GM18507 (cell line): Measurements from ENCODE around the gene ENPP7.

ENCODE experiments used
- DNase-seq: peaks from one replicate; pipeline ENCODE4 v3.0.0; 2011; ENCODE audit warnings: low read depth; ENCODE audit not compliant: insufficient read length; ENCODE audit errors: extremely low spot score
- FAIRE-seq: peaks from 2 replicates; lab custom pipeline; 2011; peaks lifted over from hg19 to GRCh38; lab: Jason Lieb, UNC

The ENPP7 gene

DNA sequence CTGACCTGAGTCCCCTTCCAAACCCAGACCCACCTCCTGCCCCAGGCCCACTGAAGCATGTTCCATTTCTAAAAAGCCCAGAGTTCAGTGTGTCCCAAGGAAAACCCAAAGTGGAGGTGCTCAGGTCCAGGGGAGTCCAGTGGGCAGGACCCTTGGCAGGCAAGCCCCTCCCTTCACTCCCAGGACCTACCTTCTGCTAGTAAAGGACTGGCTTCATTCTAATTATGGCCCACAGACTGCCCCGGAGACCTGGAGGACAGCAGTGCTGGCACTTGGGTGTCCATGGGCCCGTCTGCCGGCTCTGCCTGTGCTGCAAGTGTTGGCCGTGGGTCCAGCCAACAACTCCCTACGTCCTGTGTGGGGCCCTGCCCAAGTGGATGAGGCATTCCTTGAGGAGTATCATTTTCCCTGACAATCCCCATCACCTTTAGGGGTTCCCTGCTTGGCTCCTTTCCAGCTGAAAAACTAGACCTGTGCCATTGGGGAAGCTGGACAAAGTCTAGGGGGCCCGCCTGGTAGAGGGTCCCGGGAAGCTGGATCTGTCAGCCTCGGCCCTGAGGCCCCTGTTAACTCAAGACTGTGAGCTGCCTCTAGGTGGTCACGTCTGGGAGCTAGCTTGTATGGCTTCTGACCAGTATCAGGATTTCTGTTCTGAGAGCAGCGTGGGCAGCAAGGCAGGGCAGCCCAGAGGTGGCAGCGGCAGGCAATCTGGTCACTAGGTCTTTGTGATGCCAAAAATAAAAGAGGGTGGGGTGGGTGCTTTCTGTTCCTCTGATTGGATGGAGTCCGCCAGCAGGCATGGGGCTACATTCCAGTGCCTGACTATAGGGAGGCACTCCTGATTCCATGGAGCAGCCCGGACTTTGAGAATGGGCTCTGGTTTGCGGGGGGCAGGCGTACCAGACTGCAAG is 55.4 kb downstream of the ENPP7 start:
- DNase-seq (no peak), FAIRE-seq (no peak)

DNA sequence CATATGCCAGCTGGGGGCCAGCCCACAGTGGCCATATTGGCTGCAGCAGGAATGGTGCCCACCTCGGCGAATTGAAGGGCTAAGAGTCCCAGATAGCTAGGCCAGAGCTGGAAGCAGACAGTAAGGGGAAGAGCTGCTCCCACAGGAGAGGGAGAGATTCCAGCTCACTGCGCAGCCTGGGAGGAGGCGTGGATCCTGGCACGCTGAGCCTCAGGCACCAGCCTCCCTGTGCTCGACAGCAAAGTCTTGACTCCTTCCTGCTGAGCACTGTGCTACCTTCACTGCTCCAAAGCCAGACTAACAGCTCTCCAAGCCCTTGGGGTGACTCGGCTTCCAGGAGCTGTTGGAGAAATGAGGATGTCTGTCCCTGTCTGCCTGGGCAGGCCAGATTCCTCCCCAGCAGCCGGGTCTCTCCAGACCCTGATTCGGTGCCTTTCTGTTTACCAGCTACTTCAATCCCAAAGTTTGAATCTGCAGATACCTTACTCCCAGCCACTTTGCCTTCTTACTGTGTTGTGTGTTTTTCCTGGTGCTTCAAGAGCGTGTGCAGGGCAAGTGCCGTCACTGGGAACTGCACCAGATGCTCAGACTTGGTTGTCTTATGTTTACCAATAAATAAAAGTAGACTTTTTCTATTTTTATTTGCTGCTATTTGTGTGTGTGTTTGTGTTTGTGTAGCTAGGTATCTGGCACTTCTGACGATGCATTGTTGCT is 56.3 kb downstream of the ENPP7 start:
- no peak for FAIRE-seq
- no peak for DNase-seq

DNA sequence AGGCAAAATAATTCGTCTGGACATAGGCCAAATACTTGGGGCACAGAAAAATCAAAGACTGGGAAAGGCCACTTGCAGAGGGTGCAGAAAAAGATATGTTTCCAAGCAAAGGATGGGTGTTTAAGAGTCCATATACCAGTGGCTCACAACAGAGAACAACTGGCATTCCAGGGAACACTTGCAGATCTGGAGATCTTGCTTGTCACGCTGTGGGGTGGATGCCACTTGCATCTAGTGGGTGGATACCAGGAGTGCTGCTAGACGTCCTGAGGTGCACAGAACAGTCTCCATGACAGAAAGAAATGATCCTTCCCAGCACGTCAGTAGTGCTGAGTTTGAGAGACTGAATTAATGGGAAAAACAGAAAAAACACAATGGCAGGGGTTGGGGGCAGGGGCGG is 57.7 kb downstream of the ENPP7 start:
- FAIRE-seq (no peak), DNase-seq (no peak)

DNA sequence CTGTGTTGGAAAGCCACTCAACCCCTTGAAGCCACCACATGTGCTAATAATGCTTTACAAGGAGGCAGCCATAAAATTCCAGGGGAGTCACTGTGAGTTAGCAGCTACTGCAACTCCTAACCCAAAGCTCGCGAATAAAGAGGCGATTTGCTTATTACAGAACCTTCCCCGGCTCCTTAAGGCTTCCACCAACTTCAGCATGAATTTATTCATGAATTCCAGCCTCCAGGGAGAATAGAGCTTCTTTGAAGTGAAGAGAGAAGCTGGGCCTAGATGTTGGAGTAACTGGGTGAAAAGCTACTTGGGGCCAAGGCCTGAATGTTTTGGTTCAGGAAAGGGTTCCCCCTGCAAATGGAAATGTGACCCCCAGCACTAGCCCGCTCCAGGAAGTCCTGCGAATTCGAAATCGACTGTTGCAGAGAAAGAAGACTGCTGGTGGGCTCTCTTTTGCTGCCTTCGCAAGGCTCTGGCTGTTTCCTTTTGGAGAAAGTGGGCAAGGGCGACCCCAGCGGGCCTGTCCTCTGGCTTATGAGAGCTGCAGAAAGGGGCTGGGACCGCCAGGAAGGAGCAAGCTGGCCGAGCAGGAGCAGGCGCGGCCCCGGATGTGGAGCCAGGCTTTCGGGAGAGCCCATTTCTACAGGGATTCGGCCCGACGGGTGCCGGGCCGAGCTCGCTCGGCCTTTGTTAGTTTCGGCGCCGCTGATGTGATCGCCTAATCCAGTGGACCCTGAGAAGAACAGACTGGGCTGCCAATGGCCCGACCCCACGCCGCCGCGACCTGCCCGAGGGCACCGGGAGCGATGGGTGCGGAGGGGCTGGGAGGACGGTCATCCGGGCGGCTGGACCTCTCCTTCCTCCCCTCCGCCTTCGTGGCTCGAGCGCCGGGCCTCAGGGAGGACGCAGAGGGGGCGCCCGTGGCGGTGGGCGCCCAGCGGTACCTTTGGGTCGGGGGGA is 58.5 kb downstream of the ENPP7 start:
- FAIRE-seq (no peak), DNase-seq (no peak)

DNA sequence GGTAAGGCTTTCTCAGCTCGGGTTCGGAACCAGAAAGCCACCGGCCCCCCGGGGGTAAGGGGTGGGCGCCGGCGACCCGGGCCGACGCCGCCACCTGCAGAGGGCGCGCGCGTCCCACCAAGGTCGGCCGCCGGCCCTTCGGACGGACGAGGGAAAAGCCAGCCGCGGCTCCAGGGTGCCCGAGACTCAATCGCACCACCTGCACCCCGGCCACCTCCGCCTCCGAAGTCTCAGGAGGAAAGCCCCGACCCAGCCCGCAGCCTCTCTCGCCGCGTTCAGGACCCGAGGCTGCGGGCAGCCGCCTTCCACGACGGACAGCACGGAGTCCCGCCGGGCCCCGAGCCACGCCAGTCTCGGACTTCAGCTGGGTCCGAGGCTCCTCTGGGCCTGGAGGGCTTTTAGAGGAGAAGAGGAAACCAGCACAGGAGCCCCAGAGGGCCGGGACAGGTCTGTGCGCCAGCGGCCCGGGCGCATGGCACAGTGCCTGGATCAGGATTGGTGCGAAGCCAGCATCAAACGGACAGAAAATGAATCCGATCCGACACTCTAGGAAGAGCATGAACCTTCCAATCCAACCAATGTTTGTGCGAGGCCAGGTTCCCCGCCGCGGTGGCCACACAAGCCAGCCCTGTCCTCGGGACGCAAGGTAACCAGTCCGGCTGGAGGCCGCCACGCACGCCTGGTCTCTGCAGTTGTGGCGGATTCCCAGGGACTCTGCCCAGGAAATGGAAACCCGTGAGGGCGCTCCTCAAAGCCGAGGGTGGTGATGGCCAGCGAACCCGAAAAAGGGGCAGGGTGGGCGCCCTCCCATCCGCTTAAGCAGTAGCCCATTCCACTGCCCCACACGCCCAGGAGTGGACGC is 59.4 kb downstream of the ENPP7 start:
- FAIRE-seq (no peak), DNase-seq (peak; percentile 48)

DNA sequence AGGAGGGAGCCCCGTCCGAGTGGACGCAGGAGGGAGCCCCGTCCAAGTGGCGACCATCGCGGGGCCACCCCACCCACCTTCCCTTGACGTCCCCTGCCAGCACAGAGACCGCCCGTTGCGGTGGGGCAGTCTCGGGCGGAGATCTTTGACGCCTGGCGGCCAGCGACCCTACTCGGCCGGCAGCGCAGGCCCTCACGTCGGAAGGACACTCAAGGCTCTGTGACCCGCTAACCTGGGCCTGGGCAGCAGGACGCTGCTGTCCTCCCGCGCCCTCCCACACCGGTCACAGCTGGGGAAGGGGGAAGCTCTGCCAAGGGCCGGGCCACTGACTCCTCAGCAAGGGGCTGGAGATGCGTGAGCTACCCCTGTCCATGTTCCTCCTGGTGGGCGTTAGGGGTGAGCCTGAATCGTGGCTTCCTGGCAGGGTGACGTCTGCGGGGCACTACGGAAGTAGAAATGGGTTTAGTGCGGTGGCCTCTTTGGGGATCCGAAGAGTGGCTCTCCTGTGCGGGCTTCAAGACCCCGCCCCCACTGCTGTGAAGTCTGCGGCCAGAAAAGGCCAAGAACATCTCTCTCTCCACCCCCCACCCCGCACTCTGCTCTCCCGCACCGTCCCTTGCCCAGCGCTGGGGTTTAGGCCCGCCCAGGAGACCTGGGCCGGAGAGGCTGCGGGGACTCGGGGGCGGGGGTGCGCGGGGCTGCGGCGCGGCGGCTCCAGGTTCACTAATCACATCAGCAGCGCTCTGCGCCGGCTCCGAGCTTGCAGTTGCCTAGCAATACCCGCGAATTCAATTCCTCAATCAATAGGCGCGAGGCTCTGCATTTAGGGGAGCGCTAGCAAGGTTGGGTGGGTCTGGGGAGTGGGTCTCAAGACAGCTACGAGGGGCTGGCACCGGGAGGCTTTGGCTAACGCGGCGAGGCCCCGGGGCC is 60.3 kb downstream of the ENPP7 start:
- FAIRE-seq: no peak
- no peak for DNase-seq

DNA sequence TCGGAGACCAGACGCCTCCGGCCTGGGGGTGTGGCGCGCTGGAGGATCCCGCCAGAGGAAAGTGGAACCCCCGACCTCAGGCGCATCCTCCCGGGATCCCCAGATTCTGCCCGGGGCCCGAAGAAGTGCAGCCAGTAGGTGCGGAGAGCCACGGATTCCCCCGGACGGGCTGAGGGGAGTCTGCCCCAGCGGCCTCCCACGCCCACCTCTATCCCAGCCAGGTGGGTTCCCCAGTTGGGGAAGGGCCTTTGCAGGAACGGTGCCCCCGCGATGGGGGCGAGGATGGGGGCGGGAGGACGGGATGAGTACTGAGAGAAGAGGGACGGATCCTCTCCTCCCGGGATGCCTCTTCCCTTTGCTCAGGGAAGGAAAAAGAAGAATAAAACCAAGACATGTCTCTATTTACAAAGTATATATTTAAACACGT is 61.0 kb downstream of the ENPP7 start:
- FAIRE-seq: no peak
- DNase-seq: no peak
